ENCODE measurements around the gene XYLT1. TPM values are rescaled to one million over a fixed set of nuclear protein-coding genes. Genes with fewer than 3 reads are reported as not detected.

The XYLT1 gene
- total and polyA plus RNA-seq, 10 of the 15 experiments (the other 5 are each of a cell fraction or from before 2014, with no cell fraction given): 0.88 to 14.8 (median 5.8) TPM

DNA sequence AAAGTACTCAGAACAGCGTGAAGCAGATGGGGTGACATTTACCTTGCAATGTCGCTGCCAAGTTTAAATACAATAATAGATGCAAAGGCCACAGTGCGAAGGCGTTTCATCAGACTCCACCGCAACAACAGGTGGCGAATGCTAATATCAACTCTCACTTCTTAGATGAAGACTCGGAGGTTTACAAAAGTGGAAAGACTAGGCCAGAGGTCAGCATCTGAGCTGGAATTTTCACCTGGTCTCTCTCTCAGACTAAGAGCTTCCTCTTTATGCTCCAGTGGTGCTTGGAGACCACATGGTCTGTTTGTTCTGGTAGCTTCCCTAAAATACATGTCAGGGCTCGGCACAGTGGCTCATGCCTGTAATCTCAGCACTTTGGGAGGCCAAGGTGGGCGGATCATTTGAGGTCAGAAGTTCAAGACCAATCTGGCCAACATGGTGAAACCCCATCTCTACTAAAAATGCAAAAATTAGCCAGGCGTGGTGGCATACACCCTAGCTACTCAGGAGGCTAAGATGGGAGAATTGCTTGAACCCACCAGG lies 169.1 kb downstream of the XYLT1 start (continued):
- TF ChIP-seq, protein P1, sequence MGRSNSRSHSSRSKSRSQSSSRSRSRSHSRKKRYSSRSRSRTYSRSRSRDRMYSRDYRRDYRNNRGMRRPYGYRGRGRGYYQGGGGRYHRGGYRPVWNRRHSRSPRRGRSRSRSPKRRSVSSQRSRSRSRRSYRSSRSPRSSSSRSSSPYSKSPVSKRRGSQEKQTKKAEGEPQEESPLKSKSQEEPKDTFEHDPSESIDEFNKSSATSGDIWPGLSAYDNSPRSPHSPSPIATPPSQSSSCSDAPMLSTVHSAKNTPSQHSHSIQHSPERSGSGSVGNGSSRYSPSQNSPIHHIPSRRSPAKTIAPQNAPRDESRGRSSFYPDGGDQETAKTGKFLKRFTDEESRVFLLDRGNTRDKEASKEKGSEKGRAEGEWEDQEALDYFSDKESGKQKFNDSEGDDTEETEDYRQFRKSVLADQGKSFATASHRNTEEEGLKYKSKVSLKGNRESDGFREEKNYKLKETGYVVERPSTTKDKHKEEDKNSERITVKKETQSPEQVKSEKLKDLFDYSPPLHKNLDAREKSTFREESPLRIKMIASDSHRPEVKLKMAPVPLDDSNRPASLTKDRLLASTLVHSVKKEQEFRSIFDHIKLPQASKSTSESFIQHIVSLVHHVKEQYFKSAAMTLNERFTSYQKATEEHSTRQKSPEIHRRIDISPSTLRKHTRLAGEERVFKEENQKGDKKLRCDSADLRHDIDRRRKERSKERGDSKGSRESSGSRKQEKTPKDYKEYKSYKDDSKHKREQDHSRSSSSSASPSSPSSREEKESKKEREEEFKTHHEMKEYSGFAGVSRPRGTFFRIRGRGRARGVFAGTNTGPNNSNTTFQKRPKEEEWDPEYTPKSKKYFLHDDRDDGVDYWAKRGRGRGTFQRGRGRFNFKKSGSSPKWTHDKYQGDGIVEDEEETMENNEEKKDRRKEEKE (IDR thresholded peaks at IDR 0.05): no peak
- TF ChIP-seq TAF1 (IDR thresholded peaks at IDR 0.05; ENCODE audit: borderline replicate concordance, low read depth, low read length) (no peak), RELA (IDR thresholded peaks at IDR 0.05; ENCODE audit: borderline replicate concordance, partially characterized antibody) (peak; percentile 9), SUZ12 (IDR thresholded peaks at IDR 0.05; ENCODE audit: unreplicated experiment) (no peak), ZNF207 (IDR thresholded peaks at IDR 0.05; ENCODE audit: borderline replicate concordance) (no peak), MEF2A (IDR thresholded peaks at IDR 0.05; ENCODE audit: insufficient read depth, low read depth, low read length) (peak; percentile 89), SP1 (IDR thresholded peaks at IDR 0.05; ENCODE audit: low read depth, low read length) (no peak), EED (IDR thresholded peaks at IDR 0.05; ENCODE audit: low read depth) (peak; percentile 99), ETV6 (conservative IDR thresholded peaks at IDR 0.05 in 1 of 2, IDR thresholded peaks at IDR 0.05 in 1 of 2; ENCODE audit: borderline replicate concordance in 1 of 2, low read depth in 1 of 2) (peak in 1 of 2 experiments; percentile 82; a peak in 2 of 4 replicates)
- TF ChIP-seq, protein P2, sequence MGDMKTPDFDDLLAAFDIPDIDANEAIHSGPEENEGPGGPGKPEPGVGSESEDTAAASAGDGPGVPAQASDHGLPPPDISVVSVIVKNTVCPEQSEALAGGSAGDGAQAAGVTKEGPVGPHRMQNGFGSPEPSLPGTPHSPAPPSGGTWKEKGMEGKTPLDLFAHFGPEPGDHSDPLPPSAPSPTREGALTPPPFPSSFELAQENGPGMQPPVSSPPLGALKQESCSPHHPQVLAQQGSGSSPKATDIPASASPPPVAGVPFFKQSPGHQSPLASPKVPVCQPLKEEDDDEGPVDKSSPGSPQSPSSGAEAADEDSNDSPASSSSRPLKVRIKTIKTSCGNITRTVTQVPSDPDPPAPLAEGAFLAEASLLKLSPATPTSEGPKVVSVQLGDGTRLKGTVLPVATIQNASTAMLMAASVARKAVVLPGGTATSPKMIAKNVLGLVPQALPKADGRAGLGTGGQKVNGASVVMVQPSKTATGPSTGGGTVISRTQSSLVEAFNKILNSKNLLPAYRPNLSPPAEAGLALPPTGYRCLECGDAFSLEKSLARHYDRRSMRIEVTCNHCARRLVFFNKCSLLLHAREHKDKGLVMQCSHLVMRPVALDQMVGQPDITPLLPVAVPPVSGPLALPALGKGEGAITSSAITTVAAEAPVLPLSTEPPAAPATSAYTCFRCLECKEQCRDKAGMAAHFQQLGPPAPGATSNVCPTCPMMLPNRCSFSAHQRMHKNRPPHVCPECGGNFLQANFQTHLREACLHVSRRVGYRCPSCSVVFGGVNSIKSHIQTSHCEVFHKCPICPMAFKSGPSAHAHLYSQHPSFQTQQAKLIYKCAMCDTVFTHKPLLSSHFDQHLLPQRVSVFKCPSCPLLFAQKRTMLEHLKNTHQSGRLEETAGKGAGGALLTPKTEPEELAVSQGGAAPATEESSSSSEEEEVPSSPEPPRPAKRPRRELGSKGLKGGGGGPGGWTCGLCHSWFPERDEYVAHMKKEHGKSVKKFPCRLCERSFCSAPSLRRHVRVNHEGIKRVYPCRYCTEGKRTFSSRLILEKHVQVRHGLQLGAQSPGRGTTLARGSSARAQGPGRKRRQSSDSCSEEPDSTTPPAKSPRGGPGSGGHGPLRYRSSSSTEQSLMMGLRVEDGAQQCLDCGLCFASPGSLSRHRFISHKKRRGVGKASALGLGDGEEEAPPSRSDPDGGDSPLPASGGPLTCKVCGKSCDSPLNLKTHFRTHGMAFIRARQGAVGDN (IDR thresholded peaks at IDR 0.05): peak; percentile 71
- TF ChIP-seq, protein P3, sequence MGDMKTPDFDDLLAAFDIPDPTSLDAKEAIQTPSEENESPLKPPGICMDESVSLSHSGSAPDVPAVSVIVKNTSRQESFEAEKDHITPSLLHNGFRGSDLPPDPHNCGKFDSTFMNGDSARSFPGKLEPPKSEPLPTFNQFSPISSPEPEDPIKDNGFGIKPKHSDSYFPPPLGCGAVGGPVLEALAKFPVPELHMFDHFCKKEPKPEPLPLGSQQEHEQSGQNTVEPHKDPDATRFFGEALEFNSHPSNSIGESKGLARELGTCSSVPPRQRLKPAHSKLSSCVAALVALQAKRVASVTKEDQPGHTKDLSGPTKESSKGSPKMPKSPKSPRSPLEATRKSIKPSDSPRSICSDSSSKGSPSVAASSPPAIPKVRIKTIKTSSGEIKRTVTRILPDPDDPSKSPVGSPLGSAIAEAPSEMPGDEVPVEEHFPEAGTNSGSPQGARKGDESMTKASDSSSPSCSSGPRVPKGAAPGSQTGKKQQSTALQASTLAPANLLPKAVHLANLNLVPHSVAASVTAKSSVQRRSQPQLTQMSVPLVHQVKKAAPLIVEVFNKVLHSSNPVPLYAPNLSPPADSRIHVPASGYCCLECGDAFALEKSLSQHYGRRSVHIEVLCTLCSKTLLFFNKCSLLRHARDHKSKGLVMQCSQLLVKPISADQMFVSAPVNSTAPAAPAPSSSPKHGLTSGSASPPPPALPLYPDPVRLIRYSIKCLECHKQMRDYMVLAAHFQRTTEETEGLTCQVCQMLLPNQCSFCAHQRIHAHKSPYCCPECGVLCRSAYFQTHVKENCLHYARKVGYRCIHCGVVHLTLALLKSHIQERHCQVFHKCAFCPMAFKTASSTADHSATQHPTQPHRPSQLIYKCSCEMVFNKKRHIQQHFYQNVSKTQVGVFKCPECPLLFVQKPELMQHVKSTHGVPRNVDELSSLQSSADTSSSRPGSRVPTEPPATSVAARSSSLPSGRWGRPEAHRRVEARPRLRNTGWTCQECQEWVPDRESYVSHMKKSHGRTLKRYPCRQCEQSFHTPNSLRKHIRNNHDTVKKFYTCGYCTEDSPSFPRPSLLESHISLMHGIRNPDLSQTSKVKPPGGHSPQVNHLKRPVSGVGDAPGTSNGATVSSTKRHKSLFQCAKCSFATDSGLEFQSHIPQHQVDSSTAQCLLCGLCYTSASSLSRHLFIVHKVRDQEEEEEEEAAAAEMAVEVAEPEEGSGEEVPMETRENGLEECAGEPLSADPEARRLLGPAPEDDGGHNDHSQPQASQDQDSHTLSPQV (IDR thresholded peaks at IDR 0.05): no peak
- TF ChIP-seq, protein P4, sequence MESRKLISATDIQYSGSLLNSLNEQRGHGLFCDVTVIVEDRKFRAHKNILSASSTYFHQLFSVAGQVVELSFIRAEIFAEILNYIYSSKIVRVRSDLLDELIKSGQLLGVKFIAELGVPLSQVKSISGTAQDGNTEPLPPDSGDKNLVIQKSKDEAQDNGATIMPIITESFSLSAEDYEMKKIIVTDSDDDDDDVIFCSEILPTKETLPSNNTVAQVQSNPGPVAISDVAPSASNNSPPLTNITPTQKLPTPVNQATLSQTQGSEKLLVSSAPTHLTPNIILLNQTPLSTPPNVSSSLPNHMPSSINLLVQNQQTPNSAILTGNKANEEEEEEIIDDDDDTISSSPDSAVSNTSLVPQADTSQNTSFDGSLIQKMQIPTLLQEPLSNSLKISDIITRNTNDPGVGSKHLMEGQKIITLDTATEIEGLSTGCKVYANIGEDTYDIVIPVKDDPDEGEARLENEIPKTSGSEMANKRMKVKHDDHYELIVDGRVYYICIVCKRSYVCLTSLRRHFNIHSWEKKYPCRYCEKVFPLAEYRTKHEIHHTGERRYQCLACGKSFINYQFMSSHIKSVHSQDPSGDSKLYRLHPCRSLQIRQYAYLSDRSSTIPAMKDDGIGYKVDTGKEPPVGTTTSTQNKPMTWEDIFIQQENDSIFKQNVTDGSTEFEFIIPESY (IDR thresholded peaks at IDR 0.05): no peak
- TF ChIP-seq, protein P5, sequence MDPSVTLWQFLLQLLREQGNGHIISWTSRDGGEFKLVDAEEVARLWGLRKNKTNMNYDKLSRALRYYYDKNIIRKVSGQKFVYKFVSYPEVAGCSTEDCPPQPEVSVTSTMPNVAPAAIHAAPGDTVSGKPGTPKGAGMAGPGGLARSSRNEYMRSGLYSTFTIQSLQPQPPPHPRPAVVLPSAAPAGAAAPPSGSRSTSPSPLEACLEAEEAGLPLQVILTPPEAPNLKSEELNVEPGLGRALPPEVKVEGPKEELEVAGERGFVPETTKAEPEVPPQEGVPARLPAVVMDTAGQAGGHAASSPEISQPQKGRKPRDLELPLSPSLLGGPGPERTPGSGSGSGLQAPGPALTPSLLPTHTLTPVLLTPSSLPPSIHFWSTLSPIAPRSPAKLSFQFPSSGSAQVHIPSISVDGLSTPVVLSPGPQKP (IDR thresholded peaks at IDR 0.05; ENCODE audit: low read depth, low read length): no peak

Data from GM12878 (cell line).